ENCODE results near the gene KRTAP9-2. TPM values are rescaled to one million over a fixed set of nuclear protein-coding genes. Genes with fewer than 3 reads are reported as not detected.
A peak's percentile ranks its signal among the peaks of the same experiment; 100 is the strongest.
"Not testable (repeated sequence)": the region's sequence is repeated elsewhere in the genome, so short reads cannot be mapped to it uniquely, and the experiment has no call there.

The KRTAP9-2 gene
- total and polyA plus RNA-seq, 5 donors from 2014 or later: not detected

- not testable (repeated sequence) for H3K9me3 ChIP-seq (ENCODE audit: control insufficient read depth in 2 of 2, low read length in 2 of 2); H3K27me3 ChIP-seq (ENCODE audit: control insufficient read depth, insufficient read depth, low read length); H3K9me3 Mint-ChIP-seq; H3K36me3 Mint-ChIP-seq; H3K4me1 ChIP-seq (ENCODE audit: control insufficient read depth, insufficient read depth, low read length, poor library complexity, severe bottlenecking); ATAC-seq (ENCODE audit: low read depth in 2 of 2); H3K36me3 ChIP-seq (ENCODE audit: control insufficient read depth, insufficient read depth, low read length); H3K27ac Mint-ChIP-seq; DNase-seq; H3K4me3 Mint-ChIP-seq; H3K4me3 ChIP-seq (ENCODE audit: low read depth, low read length); H3K27ac ChIP-seq (ENCODE audit: insufficient read depth, low read length, poor library complexity, severe bottlenecking); H3K4me1 Mint-ChIP-seq
- H3K27me3 Mint-ChIP-seq: peaks cover 40% of the 10 kb centered on the region
These were observed 20.7 kb downstream of the KRTAP9-2 start for GRCh38 chr17:41246995-41247787.

- DNase-seq; H3K9me3 ChIP-seq (ENCODE audit: control insufficient read depth in 2 of 2, low read length in 2 of 2); H3K27ac ChIP-seq (ENCODE audit: insufficient read depth, low read length, poor library complexity, severe bottlenecking); H3K27me3 ChIP-seq (ENCODE audit: control insufficient read depth, insufficient read depth, low read length); H3K4me3 ChIP-seq (ENCODE audit: low read depth, low read length); H3K36me3 Mint-ChIP-seq; H3K4me1 Mint-ChIP-seq; H3K4me1 ChIP-seq (ENCODE audit: control insufficient read depth, insufficient read depth, low read length, poor library complexity, severe bottlenecking); ATAC-seq (ENCODE audit: low read depth in 2 of 2); H3K4me3 Mint-ChIP-seq; H3K36me3 ChIP-seq (ENCODE audit: control insufficient read depth, insufficient read depth, low read length); H3K9me3 Mint-ChIP-seq: not testable (repeated sequence)
- H3K27me3 Mint-ChIP-seq: peaks cover 36% of the 10 kb centered on the region
- peak within 1 kb of the TSS in 1 of 3 donors; percentile 10 for H3K27ac Mint-ChIP-seq
These were observed 23.3 kb downstream of the KRTAP9-2 start, which contains the start of gene KRTAP9-4 for GRCh38 chr17:41249637-41250240. TSS of gene KRTAP9-4 (plus strand) at chr17:41249687. CDS start at chr17:41249721, 34 bp downstream.

DNA sequence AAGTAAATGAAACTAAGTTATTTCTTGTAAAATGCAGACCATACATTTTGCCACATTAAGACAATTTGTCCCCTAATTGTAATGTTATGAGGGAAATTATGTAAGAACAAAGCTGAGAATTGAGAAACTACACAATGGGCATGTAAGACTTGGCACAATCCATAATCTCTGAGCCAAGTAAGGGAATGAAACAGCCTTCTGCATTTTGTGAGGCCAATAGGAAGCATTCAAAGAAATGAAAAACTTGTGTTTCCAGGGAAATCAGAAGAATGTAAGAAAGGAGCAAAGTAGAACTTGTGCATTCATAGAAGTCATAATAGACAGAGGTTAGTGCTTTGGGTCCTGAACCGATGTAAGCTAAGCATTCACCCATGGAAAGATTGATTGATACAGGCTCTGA, 24.8 kb downstream of the KRTAP9-2 start:
- no peak overlapping the region for H3K27ac Mint-ChIP-seq
- Histone ChIP-seq H3K27ac (ENCODE audit: insufficient read depth, low read length, poor library complexity, severe bottlenecking) (no peak overlapping the region), H3K36me3 (ENCODE audit: control insufficient read depth, insufficient read depth, low read length) (no peaks in the 10 kb centered on the region), H3K4me3 (ENCODE audit: low read depth, low read length) (no peak overlapping the region), H3K4me1 (ENCODE audit: control insufficient read depth, insufficient read depth, low read length, poor library complexity, severe bottlenecking) (no peaks in the 10 kb centered on the region), H3K9me3 (ENCODE audit: control insufficient read depth in 2 of 2, low read length in 2 of 2) (no peaks in the 10 kb centered on the region), H3K27me3 (ENCODE audit: control insufficient read depth, insufficient read depth, low read length) (peaks cover 4% of the 10 kb centered on the region)
- H3K9me3 Mint-ChIP-seq: peaks cover 0 to 2% (median 0%) of the 10 kb centered on the region in 7 donors
- peaks cover 43% of the 10 kb centered on the region for H3K27me3 Mint-ChIP-seq
- no peaks in the 10 kb centered on the region for H3K36me3 Mint-ChIP-seq
- H3K4me3 Mint-ChIP-seq: no peak overlapping the region
- ATAC-seq (ENCODE audit: low read depth in 2 of 2) (no peak), DNase-seq (no peak)
- peaks cover 0 to 5% (median 2%) of the 10 kb centered on the region in 4 donors for H3K4me1 Mint-ChIP-seq

GRCh38 chr17:41254861-41255260, 28.4 kb downstream of the KRTAP9-2 start:
- no peaks in the 10 kb centered on the region for H3K36me3 Mint-ChIP-seq
- DNase-seq: no peak
- peaks cover 26% of the 10 kb centered on the region for H3K27me3 ChIP-seq (ENCODE audit: control insufficient read depth, insufficient read depth, low read length)
- no peak overlapping the region for H3K27ac ChIP-seq (ENCODE audit: insufficient read depth, low read length, poor library complexity, severe bottlenecking)
- H3K9me3 ChIP-seq (ENCODE audit: control insufficient read depth in 2 of 2, low read length in 2 of 2): no peaks in the 10 kb centered on the region
- peaks cover 51% of the 10 kb centered on the region for H3K27me3 Mint-ChIP-seq
- ATAC-seq (ENCODE audit: low read depth in 2 of 2): no peak
- H3K4me3 ChIP-seq (ENCODE audit: low read depth, low read length): no peak overlapping the region
- no peak overlapping the region for H3K4me3 Mint-ChIP-seq
- H3K4me1 Mint-ChIP-seq: peaks cover 0 to 4% (median 1%) of the 10 kb centered on the region in 4 donors
- no peaks in the 10 kb centered on the region for H3K36me3 ChIP-seq (ENCODE audit: control insufficient read depth, insufficient read depth, low read length)
- peaks cover 0 to 2% (median 0%) of the 10 kb centered on the region in 7 donors for H3K9me3 Mint-ChIP-seq
- no peaks in the 10 kb centered on the region for H3K4me1 ChIP-seq (ENCODE audit: control insufficient read depth, insufficient read depth, low read length, poor library complexity, severe bottlenecking)
- H3K27ac Mint-ChIP-seq: no peak overlapping the region

GRCh38 chr17:41255381-41256290, 29.2 kb downstream of the KRTAP9-2 start, which contains the start of gene KRTAP9-9:
TSS of gene KRTAP9-9 (plus strand) at chr17:41255384.
- H3K4me1 ChIP-seq (ENCODE audit: control insufficient read depth, insufficient read depth, low read length, poor library complexity, severe bottlenecking); H3K9me3 Mint-ChIP-seq; H3K27ac ChIP-seq (ENCODE audit: insufficient read depth, low read length, poor library complexity, severe bottlenecking); ATAC-seq (ENCODE audit: low read depth in 2 of 2); H3K36me3 ChIP-seq (ENCODE audit: control insufficient read depth, insufficient read depth, low read length); H3K4me1 Mint-ChIP-seq; DNase-seq; H3K36me3 Mint-ChIP-seq; H3K9me3 ChIP-seq (ENCODE audit: control insufficient read depth in 2 of 2, low read length in 2 of 2); H3K4me3 ChIP-seq (ENCODE audit: low read depth, low read length); H3K4me3 Mint-ChIP-seq: not testable (repeated sequence)
- H3K27me3 ChIP-seq (ENCODE audit: control insufficient read depth, insufficient read depth, low read length): peaks cover 28% of the 10 kb centered on the region
- Mint-ChIP-seq H3K27ac (peak within 1 kb of the TSS in 1 of 3 donors; percentile 15), H3K27me3 (peaks cover 46% of the 10 kb centered on the region)

DNA sequence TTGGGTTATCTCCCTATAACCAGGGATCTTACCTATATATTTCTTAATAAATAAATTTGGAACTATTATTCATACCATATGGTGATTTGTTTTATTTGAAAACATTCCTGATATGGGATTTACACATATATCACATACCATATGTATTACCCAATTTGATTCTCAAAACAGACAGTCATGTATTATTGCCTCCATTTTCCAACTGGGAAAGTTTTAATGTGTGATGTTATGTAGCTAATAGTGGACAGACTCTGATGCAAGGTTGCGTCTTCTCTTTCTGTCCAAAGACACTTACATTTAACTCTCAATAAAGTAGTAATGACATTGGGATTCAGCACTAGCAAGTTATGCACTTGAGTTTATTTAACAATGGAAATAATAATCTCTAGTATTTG, 29.8 kb downstream of the KRTAP9-2 start:
- Mint-ChIP-seq H3K27me3 (peaks cover 49% of the 10 kb centered on the region), H3K4me3 (no peak overlapping the region), H3K27ac (no peak overlapping the region), H3K36me3 (peaks cover 2% of the 10 kb centered on the region), H3K9me3 (peaks cover 0 to 2% (median 0%) of the 10 kb centered on the region in 7 donors), H3K4me1 (peaks cover 0 to 9% (median 3%) of the 10 kb centered on the region in 4 donors)
- H3K27ac ChIP-seq (ENCODE audit: insufficient read depth, low read length, poor library complexity, severe bottlenecking): no peak overlapping the region
- H3K4me1 ChIP-seq (ENCODE audit: control insufficient read depth, insufficient read depth, low read length, poor library complexity, severe bottlenecking): no peaks in the 10 kb centered on the region
- peaks cover 28% of the 10 kb centered on the region for H3K27me3 ChIP-seq (ENCODE audit: control insufficient read depth, insufficient read depth, low read length)
- no peaks in the 10 kb centered on the region for H3K36me3 ChIP-seq (ENCODE audit: control insufficient read depth, insufficient read depth, low read length)
- no peak for ATAC-seq (ENCODE audit: low read depth in 2 of 2)
- no peak for DNase-seq
- H3K9me3 ChIP-seq (ENCODE audit: control insufficient read depth in 2 of 2, low read length in 2 of 2): no peaks in the 10 kb centered on the region
- no peak overlapping the region for H3K4me3 ChIP-seq (ENCODE audit: low read depth, low read length)

- Mint-ChIP-seq H3K36me3 (peaks cover 4% of the 10 kb centered on the region), H3K27ac (no peak overlapping the region), H3K27me3 (peaks cover 49% of the 10 kb centered on the region), H3K4me1 (peaks cover 0 to 12% (median 3%) of the 10 kb centered on the region in 4 donors), H3K9me3 (peaks cover 0 to 2% (median 0%) of the 10 kb centered on the region in 7 donors), H3K4me3 (no peak overlapping the region)
- Histone ChIP-seq H3K4me1 (ENCODE audit: control insufficient read depth, insufficient read depth, low read length, poor library complexity, severe bottlenecking) (no peaks in the 10 kb centered on the region), H3K27me3 (ENCODE audit: control insufficient read depth, insufficient read depth, low read length) (peaks cover 32% of the 10 kb centered on the region), H3K9me3 (ENCODE audit: control insufficient read depth in 2 of 2, low read length in 2 of 2) (no peaks in the 10 kb centered on the region), H3K27ac (ENCODE audit: insufficient read depth, low read length, poor library complexity, severe bottlenecking) (no peak overlapping the region), H3K4me3 (ENCODE audit: low read depth, low read length) (no peak overlapping the region), H3K36me3 (ENCODE audit: control insufficient read depth, insufficient read depth, low read length) (no peaks in the 10 kb centered on the region)
- ATAC-seq (ENCODE audit: low read depth in 2 of 2) (no peak), DNase-seq (no peak)
These were observed 32.0 kb downstream of the KRTAP9-2 start for GRCh38 chr17:41258406-41258805.

All from CD4-positive, CD25-positive, alpha-beta regulatory T cell (primary cell).